ENCODE results near the gene PHLDA2. TPM values are rescaled to one million over a fixed set of nuclear protein-coding genes. Genes with fewer than 3 reads are reported as not detected.

Gene PHLDA2
- total and polyA plus RNA-seq, 2 donors (not counting 3 experiments of a cell fraction or from before 2014, with no cell fraction given) = 38.5 to 44.5 TPM

DNA sequence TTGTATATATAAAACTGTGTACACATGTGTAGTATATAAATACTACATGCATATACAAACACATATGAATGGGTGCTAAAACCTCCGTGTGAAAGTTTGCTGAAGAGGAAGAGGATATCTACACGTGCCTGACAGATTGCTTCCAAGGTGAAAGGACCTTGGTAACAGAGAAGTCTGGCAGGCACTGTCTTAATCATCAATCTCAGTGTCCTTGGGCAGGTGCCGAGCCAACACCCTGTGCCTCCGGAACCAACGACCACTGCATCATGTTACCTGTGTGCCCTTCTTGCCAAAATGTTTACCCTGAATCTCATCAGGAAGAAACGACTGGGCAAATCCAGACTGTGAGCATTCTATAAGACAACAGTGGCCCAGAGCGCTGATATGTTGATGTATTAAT is 47.9 kb upstream of the PHLDA2 start:
- no peak overlapping the region for H3K9ac ChIP-seq (replicated peaks; ENCODE audit: extremely low read depth, insufficient read depth, low read length)
- no peak overlapping the region for H3K4me3 ChIP-seq (replicated peaks in 1 of 3; ENCODE audit: insufficient read depth in 1 of 3, low read depth in 1 of 3, low read length in 3 of 3)
- intact Hi-C loops (cut with micrococcal nuclease) = loop anchor here (5.0 kb wide), 1 partner anchor 45 kb away; no protein-coding TSS in a partner anchor
- H4K20me1 ChIP-seq (replicated peaks; ENCODE audit: control insufficient read depth, extremely low read depth, insufficient read depth, low read length) = no peaks in the 10 kb centered on the region
- CTCF ChIA-PET = interaction anchor here (2.0 kb wide), 1 partner anchor 21 kb away, joined by 6 read pairs; no protein-coding TSS in a partner anchor
- H2AFZ ChIP-seq (ENCODE audit: low read depth, low read length) = no peak overlapping the region
- DNase-seq (ENCODE audit: low read depth, low spot score) (no peak), FAIRE-seq (no peak)
- dilution Hi-C loops (cut with MboI; ENCODE audit: extremely low pct_ligation_motif_present, low sequenced_read_pairs) = no loop called here
- H3K4me1 ChIP-seq (ENCODE audit: control insufficient read depth, extremely low read depth, insufficient read depth, low read length) = no peaks in the 10 kb centered on the region
- H3K4me2 ChIP-seq (ENCODE audit: insufficient read depth, low read length) = no peak overlapping the region
- no peak overlapping the region for H3K27ac ChIP-seq (ENCODE audit: insufficient read depth, low read depth, low read length)
- H3K27me3 ChIP-seq (ENCODE audit: control insufficient read depth in 2 of 2, insufficient read depth in 2 of 2, low read length in 2 of 2) = no peaks in the 10 kb centered on the region
- no TSS peak for BruUV-seq (replicated peaks)
- POLR2A ChIA-PET = no interaction called here
- no peaks in the 10 kb centered on the region for H3K9me1 ChIP-seq (replicated peaks; ENCODE audit: control insufficient read depth, extremely low read depth, insufficient read depth, low read length)
- H3K36me3 ChIP-seq (ENCODE audit: control insufficient read depth in 2 of 2, extremely low read depth in 1 of 2, insufficient read depth in 2 of 2, low read length in 2 of 2) = peaks cover 20 to 23% of the 10 kb centered on the region in 2 experiments
- H3K79me2 ChIP-seq (ENCODE audit: control insufficient read depth, insufficient read depth, low read length) = peaks cover 61% of the 10 kb centered on the region
- no peaks in the 10 kb centered on the region for H3K9me3 ChIP-seq (replicated peaks; ENCODE audit: control insufficient read depth, insufficient read depth, low read length)
- no peak for TF ChIP-seq EZH2 (IDR thresholded peaks at IDR 0.05; ENCODE audit: borderline replicate concordance, low read depth, low read length, severe bottlenecking)
- TF ChIP-seq, protein P1, sequence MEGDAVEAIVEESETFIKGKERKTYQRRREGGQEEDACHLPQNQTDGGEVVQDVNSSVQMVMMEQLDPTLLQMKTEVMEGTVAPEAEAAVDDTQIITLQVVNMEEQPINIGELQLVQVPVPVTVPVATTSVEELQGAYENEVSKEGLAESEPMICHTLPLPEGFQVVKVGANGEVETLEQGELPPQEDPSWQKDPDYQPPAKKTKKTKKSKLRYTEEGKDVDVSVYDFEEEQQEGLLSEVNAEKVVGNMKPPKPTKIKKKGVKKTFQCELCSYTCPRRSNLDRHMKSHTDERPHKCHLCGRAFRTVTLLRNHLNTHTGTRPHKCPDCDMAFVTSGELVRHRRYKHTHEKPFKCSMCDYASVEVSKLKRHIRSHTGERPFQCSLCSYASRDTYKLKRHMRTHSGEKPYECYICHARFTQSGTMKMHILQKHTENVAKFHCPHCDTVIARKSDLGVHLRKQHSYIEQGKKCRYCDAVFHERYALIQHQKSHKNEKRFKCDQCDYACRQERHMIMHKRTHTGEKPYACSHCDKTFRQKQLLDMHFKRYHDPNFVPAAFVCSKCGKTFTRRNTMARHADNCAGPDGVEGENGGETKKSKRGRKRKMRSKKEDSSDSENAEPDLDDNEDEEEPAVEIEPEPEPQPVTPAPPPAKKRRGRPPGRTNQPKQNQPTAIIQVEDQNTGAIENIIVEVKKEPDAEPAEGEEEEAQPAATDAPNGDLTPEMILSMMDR (IDR thresholded peaks at IDR 0.05; ENCODE audit: extremely low read depth in 1 of 2, insufficient read depth in 1 of 2, low read depth in 1 of 2, low read length in 2 of 2) = no peak
- no peak for TF ChIP-seq MYC (IDR thresholded peaks at IDR 0.05; ENCODE audit: low read depth, low read length)
- TF ChIP-seq POLR2AphosphoS5 (IDR thresholded peaks at IDR 0.05; ENCODE audit: insufficient read depth, low read depth, low read length) = no peak
- no peak for TF ChIP-seq JUN (IDR thresholded peaks at IDR 0.05; ENCODE audit: borderline replicate concordance, insufficient read depth, insufficient read length, low read depth)
- TF ChIP-seq, protein P2, sequence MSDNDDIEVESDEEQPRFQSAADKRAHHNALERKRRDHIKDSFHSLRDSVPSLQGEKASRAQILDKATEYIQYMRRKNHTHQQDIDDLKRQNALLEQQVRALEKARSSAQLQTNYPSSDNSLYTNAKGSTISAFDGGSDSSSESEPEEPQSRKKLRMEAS (IDR thresholded peaks at IDR 0.05; ENCODE audit: insufficient read depth, insufficient read length) = no peak
- no peak for TF ChIP-seq GATA2 (IDR thresholded peaks at IDR 0.05; ENCODE audit: insufficient read depth, insufficient read length, low read depth, low read length)
- TF ChIP-seq FOS (IDR thresholded peaks at IDR 0.05; ENCODE audit: borderline replicate concordance, insufficient read depth, low read length) = no peak
- no peak for TF ChIP-seq POLR2A (IDR thresholded peaks at IDR 0.05; ENCODE audit: low read depth, low read length)

All from endothelial cell of umbilical vein (primary cell).